GM21619 (cell line): ENCODE data around the gene DIP2A.
"Not testable (repeated sequence)": the region's sequence is repeated elsewhere in the genome, so short reads cannot be mapped to it uniquely, and the experiment has no call there.

Source experiments
- ATAC-seq: cut with Tn5 transposase; IDR thresholded peaks from one replicate; pipeline ENCODE4 v1.9.1; 2021; ENCODE audit not compliant: unreplicated experiment

DIP2A gene

DNA sequence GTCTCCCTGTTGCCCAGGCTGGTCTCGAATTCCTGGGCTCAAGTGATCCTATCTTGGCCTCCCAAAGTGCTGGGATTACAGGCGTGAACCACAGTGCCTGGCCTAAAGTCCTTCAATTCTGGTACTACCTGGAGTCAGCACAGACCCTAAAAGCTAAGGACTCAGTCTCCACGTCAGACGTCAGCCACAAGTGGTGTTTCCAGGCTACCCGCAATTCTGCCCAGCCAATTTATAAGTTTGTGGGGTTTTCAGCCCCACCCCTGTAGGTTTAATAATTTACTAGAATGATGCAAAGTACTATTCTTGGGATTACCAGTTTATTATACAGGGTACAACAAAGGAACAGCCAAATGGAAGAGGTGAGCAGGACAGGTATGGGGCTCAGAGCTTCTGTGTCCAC is 10.6 kb upstream of the DIP2A start:
- ATAC-seq, result no peak

- ATAC-seq, result not testable (repeated sequence)
Observed at GRCh38 chr21:46448855-46449254, 9.8 kb upstream of the DIP2A start.

DNA sequence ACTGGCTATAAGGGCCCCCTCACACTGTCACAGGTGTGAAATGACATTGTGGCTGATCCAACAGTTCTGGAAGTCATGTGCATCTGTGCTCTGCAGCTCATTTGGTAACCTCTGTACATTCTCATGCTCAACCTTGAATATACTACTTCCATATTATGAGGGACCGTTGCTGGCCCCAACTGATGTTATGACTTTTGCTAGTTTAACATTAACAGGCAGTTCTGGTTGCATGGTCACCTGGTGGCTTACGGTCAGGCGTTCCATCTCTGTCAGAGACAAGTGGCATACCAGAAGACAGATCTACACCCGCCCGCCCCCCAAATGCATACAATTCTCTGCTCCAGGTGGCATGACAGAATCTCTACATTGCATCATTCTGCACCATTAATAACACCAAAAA is 6.0 kb upstream of the DIP2A start:
- no peak for ATAC-seq

- no peak for ATAC-seq
Observed at GRCh38 chr21:46454142-46454541, 4.5 kb upstream of the DIP2A start.

GRCh38 chr21:46454634-46455390 is 3.9 kb upstream of the DIP2A start:
- ATAC-seq, result no peak

DNA sequence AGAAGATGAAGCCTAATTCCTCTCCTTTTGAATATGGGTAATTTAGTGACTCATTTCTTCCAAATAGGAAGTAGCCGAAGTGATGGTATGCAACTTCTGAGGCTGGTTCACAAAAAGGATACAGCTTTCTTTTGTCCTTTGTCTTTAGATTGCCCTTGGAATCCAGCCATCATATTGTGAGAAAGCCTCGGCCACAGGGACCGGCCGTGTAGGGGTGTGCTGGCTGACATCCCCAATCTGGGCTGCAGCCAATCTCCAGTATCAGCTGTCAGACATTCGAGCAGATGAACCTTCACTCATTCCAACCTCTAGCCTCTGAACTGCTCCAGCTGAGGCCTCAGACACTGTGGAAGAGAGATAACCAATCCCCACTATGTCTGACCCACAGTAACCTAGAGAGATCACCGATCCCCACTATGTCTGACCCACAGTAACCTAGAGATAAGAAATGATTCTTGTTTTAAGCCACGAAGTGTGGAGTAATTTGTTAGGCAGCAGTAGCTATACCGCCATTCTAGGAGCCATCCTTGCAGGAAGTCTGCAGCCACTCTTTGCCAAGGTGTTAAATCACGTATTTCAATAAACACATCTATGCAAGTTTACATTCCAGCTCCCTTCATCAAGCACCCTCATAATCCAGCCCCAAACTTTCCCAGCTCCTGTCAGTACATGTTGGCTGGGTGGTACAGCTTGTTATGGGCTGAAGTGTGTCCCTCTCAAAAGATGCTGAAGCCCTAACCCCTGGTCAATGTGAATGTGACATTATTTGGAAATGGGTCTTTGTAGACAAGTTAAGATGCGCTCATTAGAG is 2.9 kb upstream of the DIP2A start:
- ATAC-seq, result no peak

GRCh38 chr21:46456750-46457149 is 1.9 kb upstream of the DIP2A start:
- ATAC-seq, result no peak

DNA sequence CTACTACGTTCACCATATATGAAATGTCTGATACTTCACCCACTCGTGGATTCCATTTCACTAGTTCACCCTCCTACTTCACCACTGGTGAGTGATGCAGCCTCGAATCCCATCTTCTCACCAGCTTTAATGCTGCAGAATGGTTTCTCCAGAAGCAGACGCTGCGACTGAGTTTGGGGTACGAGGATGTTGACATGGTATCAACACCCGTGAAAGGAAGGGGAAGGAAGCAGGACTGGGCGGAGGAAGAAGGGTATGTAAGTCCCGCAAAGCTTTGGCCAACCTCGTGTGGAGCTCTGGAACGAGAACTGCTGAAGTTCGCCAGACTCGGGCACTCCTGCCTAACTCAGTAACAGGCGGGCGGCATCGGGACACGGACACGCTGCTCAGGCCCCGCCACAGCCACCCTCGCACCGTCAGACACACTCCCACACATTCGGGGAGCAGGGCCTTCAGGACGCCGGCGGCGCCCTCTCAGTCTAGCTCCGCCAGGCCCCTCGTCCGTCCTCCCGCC is 833 bp upstream of the DIP2A start:
- peak; percentile 12 for ATAC-seq

- no peak for ATAC-seq
Observed at GRCh38 chr21:46459024-46459355, 299 bp downstream of the DIP2A start.

DNA sequence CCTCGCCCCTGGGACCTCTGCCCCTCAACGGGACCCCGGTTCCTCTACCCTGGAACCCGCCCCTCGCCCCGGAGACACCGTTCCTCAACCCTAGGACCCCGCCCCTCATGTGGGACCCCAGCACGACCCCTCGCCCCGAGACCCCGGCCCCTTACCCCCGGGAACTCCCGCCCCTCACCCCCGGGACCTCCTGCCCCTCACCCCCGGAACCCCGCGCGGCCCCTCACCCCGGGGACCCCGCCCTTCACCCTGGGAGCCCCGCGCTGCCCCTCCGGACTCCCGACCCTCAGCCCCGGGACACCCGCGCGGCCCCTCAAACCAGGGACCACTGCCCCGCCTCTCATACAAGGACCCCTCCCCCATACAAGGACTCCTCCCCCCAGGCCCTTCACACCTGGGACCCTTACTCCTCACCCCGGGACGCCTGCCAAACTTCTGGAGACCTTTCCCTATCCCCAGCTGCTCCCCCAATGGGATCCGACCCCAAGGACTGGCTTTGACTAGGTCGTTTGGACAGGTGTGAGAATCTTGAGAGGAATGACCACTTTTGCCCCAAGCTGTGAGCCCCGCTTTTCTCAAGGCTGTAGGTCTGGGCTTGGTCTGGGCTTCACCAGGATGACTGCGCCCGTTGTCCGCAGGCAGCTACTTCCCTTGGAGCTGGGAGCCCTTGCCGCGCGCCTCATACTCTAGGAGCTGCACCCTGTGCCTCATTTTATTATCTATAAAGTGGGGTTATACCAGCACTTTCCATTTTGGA is 843 bp downstream of the DIP2A start:
- ATAC-seq, result no peak

- ATAC-seq, result no peak
Observed at GRCh38 chr21:46461909-46462308, 3.2 kb downstream of the DIP2A start.

GRCh38 chr21:46465153-46465552 is 6.5 kb downstream of the DIP2A start:
- not testable (repeated sequence) for ATAC-seq

DNA sequence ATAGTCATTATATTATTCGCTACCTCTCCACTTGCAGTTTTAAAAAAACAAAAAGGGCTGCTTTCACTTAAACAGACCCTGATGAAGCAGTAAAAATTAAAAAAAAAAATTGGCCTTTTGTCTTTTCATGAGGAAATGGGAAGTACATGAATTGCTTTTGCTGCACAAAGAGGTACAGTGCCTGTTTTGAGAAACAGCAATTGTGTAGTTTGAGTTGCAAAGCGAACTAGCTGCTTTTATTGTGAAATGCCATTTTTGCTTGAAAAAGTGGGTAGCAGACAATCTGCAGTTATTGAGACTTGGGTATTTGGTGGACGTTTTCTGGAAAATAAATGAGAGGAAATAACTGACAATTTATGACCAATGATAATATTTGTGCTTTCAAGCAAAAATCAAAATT is 7.0 kb downstream of the DIP2A start:
- no peak for ATAC-seq

- ATAC-seq, result no peak
Observed at GRCh38 chr21:46468108-46468774, 9.6 kb downstream of the DIP2A start.

- no peak for ATAC-seq
Observed at GRCh38 chr21:46469275-46469674, 10.6 kb downstream of the DIP2A start.

DNA sequence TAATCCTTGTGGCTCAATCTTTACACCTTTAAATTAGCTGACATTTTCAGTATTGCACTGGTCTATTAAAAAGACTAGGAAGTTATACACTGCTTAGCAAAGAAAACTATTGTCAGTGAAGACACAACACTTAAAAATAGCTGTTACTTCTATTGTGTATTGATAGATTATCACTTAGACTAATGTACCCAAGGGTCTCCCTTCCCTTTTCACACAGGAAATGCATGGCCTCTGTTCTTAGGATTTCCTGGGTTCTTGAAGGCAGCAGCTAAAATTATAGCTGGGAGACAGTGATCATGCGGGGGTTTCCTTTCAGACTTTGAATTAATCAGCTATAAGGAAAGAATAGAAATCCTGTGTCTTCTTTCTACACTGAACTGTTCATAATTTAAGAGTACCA is 12.8 kb downstream of the DIP2A start:
- no peak for ATAC-seq

DNA sequence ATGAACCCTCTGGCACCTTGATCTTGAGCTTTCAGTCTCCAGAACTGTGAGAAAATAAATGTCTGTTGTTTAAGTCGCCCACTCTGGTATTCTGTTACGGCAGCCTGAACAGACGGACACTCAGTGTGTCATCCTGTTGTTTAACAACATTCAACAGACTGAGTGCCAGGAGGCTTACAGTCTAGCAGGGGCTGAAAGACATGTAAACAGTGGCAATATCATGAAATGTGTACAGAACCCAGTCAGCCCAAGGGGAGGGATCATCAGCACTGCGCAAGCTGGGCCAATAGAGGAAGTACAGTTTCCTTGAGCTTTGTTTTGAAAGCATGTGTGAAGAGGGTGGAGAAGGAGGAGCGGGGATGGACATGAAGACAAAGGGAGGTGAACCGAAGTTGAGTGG is 13.6 kb downstream of the DIP2A start:
- ATAC-seq, result no peak

DNA sequence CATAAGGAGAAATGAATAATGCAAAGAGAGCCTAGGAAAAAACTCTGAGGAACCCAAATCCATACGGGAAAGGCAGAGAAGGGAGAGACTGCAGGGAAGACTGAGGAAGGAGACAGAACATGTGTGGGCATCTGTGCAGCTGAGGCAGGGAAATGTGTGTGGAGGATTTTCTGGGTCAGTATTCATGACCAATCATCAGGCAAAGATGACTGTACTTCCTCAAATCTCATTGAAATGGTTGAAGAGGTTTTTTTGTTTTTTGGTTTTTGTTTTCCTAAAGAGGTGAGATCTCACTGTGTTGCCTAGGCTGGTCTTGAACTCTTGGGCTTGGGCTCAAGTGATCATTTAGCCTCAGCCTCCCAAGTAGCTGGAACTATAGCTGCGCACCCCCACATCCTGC is 15.7 kb downstream of the DIP2A start:
- no peak for ATAC-seq

DNA sequence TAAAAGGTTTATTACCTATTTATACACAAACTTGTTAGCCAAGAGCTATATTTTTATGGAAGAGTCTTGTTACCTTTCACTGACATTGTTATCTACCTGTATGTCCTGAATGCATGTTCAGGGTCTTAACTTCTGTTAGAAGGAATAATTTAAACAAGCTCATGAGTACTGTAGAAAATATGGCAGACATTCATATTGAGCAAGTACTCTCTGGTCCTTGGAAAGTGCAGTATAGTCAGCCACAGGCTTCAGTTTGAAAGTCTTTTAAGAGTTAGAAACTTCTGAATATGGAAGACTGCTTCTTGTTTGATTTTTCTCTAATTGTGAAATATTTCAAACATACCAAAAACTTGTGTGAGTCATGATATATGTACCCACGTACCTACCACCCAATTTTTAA is 16.6 kb downstream of the DIP2A start:
- ATAC-seq, result no peak

DNA sequence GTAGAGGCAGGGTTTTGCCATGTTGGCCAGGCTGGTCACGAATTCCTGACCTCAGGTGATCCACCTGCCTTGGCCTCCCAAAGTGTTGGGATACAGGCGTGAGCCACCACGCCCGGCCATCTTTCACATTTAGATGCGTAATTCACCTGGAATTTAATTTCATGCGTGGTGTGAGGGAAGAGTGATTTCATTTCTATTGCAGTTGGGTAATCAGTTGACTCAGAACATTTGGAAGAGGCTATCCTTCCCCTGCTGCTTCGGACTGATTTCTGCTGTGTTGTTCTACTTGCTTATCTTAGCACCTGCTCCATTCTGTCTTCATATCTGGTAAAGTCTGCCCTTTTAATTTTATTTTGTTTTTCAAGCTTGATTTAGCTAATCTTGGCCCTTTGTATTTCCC is 19.1 kb downstream of the DIP2A start:
- ATAC-seq, result no peak

DNA sequence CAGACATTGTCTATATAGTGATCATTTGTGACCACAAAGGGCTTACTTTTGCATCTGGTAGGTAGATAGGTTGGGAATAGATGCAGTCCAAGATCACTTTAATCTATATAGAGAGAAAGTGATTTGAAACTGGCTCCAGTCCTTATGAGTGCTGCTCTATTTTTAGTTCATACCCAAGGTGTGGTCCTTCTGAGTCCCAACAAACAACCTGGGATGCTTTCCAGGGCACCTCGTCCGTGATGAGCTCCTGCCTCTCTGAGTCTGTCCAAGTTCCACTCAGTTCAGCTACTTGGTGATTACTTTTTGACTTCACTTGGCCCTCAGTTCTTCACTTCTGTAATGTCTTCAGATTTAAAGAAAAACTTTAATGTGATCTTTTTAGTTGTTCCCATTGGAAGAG is 20.2 kb downstream of the DIP2A start:
- ATAC-seq, result no peak
